Gastroesophageal sphincter (tissue), 4 donors: Measurements from ENCODE around the gene CTDSPL2. TPM values are rescaled to one million over a fixed set of nuclear protein-coding genes. Genes with fewer than 3 reads are reported as not detected.

Experiments
- ATAC-seq: fragments of 150-250 bp; one replicate; pipeline ENCODE4 v1.9.1; 2016; ENCODE audit warnings: mild to moderate bottlenecking, moderate library complexity
- H3K27ac ChIP-seq, 4 donors: fragments of 200-600 bp; sonication (generic) in 3 of 4; 1 replicate in 3 of 4; 2 replicates in 1 of 4; pipeline ENCODE4 v1.5.1; 2016 to 2019
- H3K27me3 ChIP-seq: fragments of 200-600 bp; sonication (generic); one replicate; pipeline ENCODE4 v1.5.1; 2019
- H3K36me3 ChIP-seq, 2 donors: fragments of 200-600 bp; sonication (generic); one replicate each; pipeline ENCODE4 v1.5.1; 2019; ENCODE audit warnings: control low read depth in 1 of 2
- H3K4me1 ChIP-seq, 3 donors: fragments of 200-600 bp; sonication (generic); 1 replicate in 2 of 3; 2 replicates in 1 of 3; pipeline ENCODE4 v1.5.1; 2016 to 2019; ENCODE audit warnings: control low read depth in 2 of 3
- H3K4me3 ChIP-seq, 2 donors: fragments of 200-600 bp; sonication (generic); one replicate each; pipeline ENCODE4 v1.5.1; 2019; ENCODE audit warnings: mild to moderate bottlenecking in 1 of 2, moderate library complexity in 1 of 2
- H3K9me3 ChIP-seq, 3 donors: fragments of 200-600 bp; sonication (generic); one replicate each; pipeline ENCODE4 v1.5.1; 2017 to 2019; ENCODE audit warnings: control low read depth in 2 of 3
- CTCF ChIP-seq, 4 experiments: fragments of 200-600 bp in 2 of 4; fragments of 450-650 bp in 2 of 4; sonication (generic) in 1 of 4; IDR thresholded peaks; one replicate each; pipeline ENCODE4 v1.5.1; 2017 to 2019; ENCODE audit warnings: antibody characterized with exemption in 4 of 4, mild to moderate bottlenecking in 2 of 4, moderate library complexity in 2 of 4
- EP300 ChIP-seq: sonication (generic); formaldehyde crosslinking; IDR thresholded peaks from one replicate; pipeline ENCODE4 v1.6.1; 2017; ENCODE audit warnings: antibody characterized with exemption, mild to moderate bottlenecking
- POLR2A ChIP-seq, 2 donors: fragments of 450-650 bp; IDR thresholded peaks; one replicate each; pipeline ENCODE4 v1.6.1; 2017; ENCODE audit warnings: antibody characterized with exemption in 2 of 2, mild to moderate bottlenecking in 2 of 2, moderate library complexity in 1 of 2
- POLR2AphosphoS5 ChIP-seq: sonication (generic); formaldehyde crosslinking; IDR thresholded peaks from one replicate; pipeline ENCODE4 v1.6.1; 2017; ENCODE audit warnings: antibody characterized with exemption
- WGBS, 2 donors: methylation state at CpG; one replicate each; pipeline ENCODE4 v1.1.5; 2018; ENCODE audit warnings: low coverage in 1 of 2; 5-methylcytosine and 5-hydroxymethylcytosine counted together
- total RNA-seq, 4 donors: library from RNA; depleted of rRNA; stranded (reverse); fragments of >200 nt; gene quantifications; one replicate each; pipeline ENCODE4 v1.1.0, GENCODE V29; 2016

Gene CTDSPL2
- total RNA-seq, 4 donors from 2014 or later, result 31.6 to 74.7 (median 46.9) TPM

- TF ChIP-seq POLR2A (IDR thresholded peaks at IDR 0.05) (no peak), CTCF (IDR thresholded peaks at IDR 0.05) (no peak), EP300 (no peak), POLR2AphosphoS5 (no peak)
- Histone ChIP-seq H3K36me3 (peaks cover 0 to 2% of the 10 kb centered on the region in 2 donors), H3K27ac (no peak overlapping the region), H3K4me3 (no peak overlapping the region), H3K9me3 (no peaks in the 10 kb centered on the region), H3K4me1 (peaks cover 0 to 44% (median 0%) of the 10 kb centered on the region in 3 donors), H3K27me3 (no peaks in the 10 kb centered on the region)
- no peak for ATAC-seq
- WGBS, 2 donors, result 90% methylated on average over 2 of the region's 2 CpGs
Measured at GRCh38 chr15:44435893-44436667, 8.7 kb downstream of the CTDSPL2 start.

- Histone ChIP-seq H3K4me3 (no peak overlapping the region), H3K9me3 (peaks cover 0 to 3% (median 0%) of the 10 kb centered on the region in 3 donors), H3K27ac (no peak overlapping the region), H3K36me3 (no peaks in the 10 kb centered on the region), H3K27me3 (no peaks in the 10 kb centered on the region), H3K4me1 (peaks cover 0 to 51% (median 0%) of the 10 kb centered on the region in 3 donors)
- TF ChIP-seq CTCF (IDR thresholded peaks at IDR 0.05), result no peak
- no peak for TF ChIP-seq POLR2A (IDR thresholded peaks at IDR 0.05)
- TF ChIP-seq EP300, result no peak
- no peak for ATAC-seq
- WGBS, 2 donors, result 81 to 84% methylated on average over 2 to 3 of the region's 3 CpGs
Measured at GRCh38 chr15:44438402-44438801, 11.0 kb downstream of the CTDSPL2 start.

DNA sequence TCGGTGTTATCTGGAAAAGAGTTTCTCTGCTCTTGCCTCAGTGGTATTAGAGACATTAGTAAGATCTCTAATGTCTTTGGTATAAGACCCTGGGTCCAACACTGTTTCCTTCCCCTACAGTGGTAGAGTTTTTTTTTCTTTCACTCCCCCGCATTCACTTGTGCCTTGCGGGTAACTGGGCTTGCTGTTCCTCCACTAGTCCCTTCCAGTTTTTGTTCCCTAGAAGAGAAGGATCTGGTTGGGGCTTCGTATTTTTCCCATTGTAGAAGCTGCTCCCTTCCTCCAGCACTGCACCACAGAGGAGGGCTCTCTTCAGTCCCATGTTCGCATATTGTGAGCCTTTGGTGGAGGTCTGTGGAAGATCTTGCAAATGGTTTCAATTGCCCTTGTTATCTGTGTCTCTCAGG lies 13.7 kb downstream of the CTDSPL2 start:
- no peaks in the 10 kb centered on the region for H3K27me3 ChIP-seq
- H3K9me3 ChIP-seq, result peaks cover 0 to 5% (median 0%) of the 10 kb centered on the region in 3 donors
- no peak for TF ChIP-seq EP300
- no peak for TF ChIP-seq POLR2AphosphoS5
- no peak for TF ChIP-seq POLR2A (IDR thresholded peaks at IDR 0.05)
- no peak for TF ChIP-seq CTCF (IDR thresholded peaks at IDR 0.05)
- no peak for ATAC-seq
- no peak overlapping the region for H3K27ac ChIP-seq
- WGBS, 2 donors, result 65 to 100% methylated on average over 1 to 2 of the region's 5 CpGs
- H3K36me3 ChIP-seq, result no peaks in the 10 kb centered on the region
- H3K4me3 ChIP-seq, result no peak overlapping the region
- H3K4me1 ChIP-seq, result peaks cover 0 to 48% (median 0%) of the 10 kb centered on the region in 3 donors

GRCh38 chr15:44443515-44443914 lies 16.1 kb downstream of the CTDSPL2 start:
- 92 to 94% methylated on average over 2 to 3 of the region's 3 CpGs for WGBS, 2 donors
- Histone ChIP-seq H3K36me3 (peaks cover 0 to 6% of the 10 kb centered on the region in 2 donors), H3K27me3 (no peaks in the 10 kb centered on the region), H3K4me3 (no peak overlapping the region), H3K27ac (no peak overlapping the region), H3K9me3 (peaks cover 0 to 5% (median 0%) of the 10 kb centered on the region in 3 donors), H3K4me1 (peaks cover 0 to 25% (median 0%) of the 10 kb centered on the region in 3 donors)
- ATAC-seq, result no peak
- TF ChIP-seq CTCF (IDR thresholded peaks at IDR 0.05) (no peak), POLR2A (IDR thresholded peaks at IDR 0.05) (no peak)

- 95 to 100% methylated on average over 1 to 5 of the region's 11 CpGs for WGBS, 2 donors
- Histone ChIP-seq H3K36me3 (peaks cover 0 to 6% of the 10 kb centered on the region in 2 donors), H3K9me3 (peaks cover 0 to 5% (median 0%) of the 10 kb centered on the region in 3 donors), H3K4me3 (no peak overlapping the region), H3K27me3 (no peaks in the 10 kb centered on the region), H3K4me1 (no peaks in the 10 kb centered on the region), H3K27ac (no peak overlapping the region)
- no peak for ATAC-seq
- no peak for TF ChIP-seq EP300
- no peak for TF ChIP-seq POLR2AphosphoS5
- TF ChIP-seq CTCF (IDR thresholded peaks at IDR 0.05), result no peak
- no peak for TF ChIP-seq POLR2A (IDR thresholded peaks at IDR 0.05)
Measured at GRCh38 chr15:44447772-44448376, 20.4 kb downstream of the CTDSPL2 start.
